Breast epithelium (tissue), 3 donors: ENCODE measurements around the gene USP20.

Source experiments
- CTCF ChIP-seq, 3 donors: fragments of 450-650 bp; IDR thresholded peaks; one replicate each; pipeline ENCODE4 v1.5.1; 2016 to 2017; ENCODE audit warnings: antibody characterized with exemption in 3 of 3, mild to moderate bottlenecking in 3 of 3, moderate library complexity in 3 of 3
- POLR2A ChIP-seq: fragments of 450-650 bp; IDR thresholded peaks from one replicate; pipeline ENCODE4 v1.6.1; 2016; ENCODE audit warnings: antibody characterized with exemption, mild to moderate bottlenecking, moderate library complexity
- POLR2AphosphoS5 ChIP-seq, 3 donors: sonication (generic); formaldehyde crosslinking; IDR thresholded peaks; one replicate each; pipeline ENCODE4 v1.6.1; 2017; ENCODE audit warnings: antibody characterized with exemption in 3 of 3

DNA sequence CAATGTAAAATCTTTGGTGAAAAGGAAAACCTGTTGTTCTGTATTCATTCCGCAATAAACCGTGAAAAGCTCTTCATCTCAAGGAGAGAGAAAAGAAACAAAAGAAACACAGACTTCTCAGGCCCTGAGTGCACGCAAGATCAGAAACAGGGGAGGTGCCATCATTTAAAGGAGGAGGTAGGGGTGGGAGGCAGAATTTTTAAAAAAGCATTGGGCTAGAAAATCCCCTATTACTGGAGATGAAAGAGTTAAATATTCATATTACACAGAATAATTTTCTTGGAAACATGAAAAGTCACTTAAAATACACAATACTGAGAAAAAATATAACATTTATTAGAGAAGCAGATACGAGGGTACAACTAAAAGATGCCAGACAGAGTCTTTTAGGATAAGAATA lies 56.3 kb downstream of the USP20 start:
- no peak for TF ChIP-seq CTCF (IDR thresholded peaks at IDR 0.05)
- no peak for TF ChIP-seq POLR2A
- TF ChIP-seq POLR2AphosphoS5 (IDR thresholded peaks at IDR 0.05) = no peak
